Femur (tissue), 1 donor: ENCODE data around the gene TMEM94.

Experiments
- DNase-seq: peaks from one replicate; pipeline ENCODE4 v3.0.0-alpha.2; 2017

TMEM94 gene

DNA sequence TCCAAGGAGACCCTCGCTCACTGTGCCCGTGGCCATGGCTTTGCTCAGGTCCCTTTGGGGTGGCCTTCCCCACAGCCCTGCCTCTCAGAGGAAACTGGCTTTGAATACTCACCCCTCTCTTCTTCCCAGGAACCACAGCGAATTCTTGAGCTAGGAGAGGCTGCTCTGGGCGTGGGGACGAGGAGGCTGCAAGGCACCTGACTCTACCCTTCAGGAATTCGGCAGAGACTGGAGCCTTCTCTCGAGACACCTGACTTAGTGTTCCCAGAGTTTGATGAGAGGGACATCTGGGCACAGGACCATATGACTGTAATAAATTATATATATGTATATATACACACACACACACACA, 75.3 kb downstream of the TMEM94 start:
- no peak for DNase-seq

DNA sequence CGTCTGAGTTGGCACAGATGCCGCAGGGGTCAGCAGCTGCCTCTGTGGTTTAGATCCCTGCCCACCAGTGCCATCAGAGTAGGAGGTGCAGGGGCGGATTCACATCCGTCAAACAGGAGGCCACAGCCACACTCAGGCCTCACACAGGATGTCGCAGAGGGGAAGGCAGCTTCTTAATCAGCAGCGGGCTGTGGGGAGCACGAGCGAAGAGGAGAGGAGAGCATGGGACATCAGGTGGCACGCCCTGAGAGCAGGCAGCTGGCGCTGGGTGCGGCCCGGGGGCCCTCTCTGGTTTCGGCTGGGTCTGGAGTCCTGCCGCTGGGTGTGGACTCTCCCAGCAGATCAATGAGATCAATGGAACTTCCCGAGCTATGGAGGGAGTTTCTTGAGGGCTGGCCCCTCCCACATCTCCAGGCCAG, 78.7 kb downstream of the TMEM94 start:
- DNase-seq = no peak

DNA sequence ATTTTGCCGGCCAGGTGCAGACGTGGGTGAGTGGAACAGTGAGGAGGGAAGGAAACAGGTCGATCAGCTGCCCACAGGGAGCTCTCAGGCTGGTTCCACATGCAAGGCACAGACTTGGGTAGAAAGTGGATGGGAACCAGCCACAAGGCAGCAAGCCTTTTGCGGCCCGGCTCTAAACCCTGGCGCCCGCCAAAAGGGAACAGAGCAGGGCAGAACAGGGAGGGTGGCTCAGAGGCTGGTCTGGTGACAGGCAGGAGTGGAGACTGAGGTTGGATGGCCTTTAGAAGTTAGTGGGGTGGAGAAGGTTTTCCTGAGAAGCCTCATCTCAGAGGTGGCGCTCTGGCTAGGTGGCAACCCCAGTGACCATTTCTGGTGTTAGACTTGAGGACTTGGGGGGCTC, 79.4 kb downstream of the TMEM94 start:
- no peak for DNase-seq

DNA sequence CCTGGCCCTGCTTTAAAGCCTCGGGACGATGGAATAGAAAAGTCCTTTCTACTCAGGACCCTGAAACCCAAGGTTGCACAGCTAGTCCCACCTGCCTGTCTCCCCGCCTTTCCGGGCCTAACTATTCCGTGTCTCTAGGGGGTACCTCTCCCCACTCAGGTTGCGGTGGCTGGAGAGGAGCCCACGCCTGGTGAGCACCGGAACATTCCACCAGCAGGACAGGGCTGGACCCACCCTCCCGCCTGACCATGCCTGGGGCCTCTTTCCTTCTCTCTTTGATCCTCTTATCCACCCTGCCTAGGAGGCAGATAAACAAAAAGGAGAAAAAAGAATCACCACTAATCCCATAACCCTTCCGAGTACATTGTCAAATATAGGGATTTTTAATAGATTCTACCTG, 79.9 kb downstream of the TMEM94 start:
- DNase-seq = no peak

DNA sequence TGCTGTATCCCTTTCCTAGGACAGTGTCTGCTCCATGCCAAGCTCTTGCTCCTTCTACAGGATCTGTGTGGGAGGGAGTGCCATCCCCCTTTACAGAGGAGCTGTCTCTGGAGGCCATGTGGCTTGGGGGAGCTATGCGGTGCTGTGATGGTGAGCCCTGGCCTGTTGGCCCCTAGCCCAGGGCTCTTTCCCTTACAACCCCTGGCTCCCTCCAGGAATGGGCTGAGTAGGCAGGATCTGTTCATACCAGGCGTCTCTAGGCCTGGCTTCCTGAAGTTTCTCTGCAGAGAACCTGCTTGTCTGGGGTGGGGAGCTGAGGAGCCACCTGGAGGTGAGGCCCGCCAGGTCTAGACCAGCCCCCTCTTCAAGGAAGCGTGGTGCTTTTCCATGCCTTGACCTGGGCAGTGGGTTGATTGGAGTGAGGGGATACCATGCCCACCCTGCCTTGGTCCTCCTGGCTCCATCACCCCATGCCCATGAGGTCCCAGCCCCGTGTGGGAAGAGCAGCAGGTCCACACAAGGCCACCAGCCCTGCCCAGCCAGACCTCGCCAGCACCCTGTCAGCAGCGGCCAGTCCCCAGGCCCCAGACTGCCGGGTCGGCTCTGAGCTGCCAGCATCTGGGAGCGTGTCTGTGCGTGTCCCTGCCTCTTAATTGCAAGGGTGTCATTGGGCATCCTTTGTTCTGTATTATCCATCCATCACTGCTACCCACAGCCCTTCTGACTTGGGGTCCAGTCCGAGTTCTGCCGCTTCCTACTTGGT, 83.7 kb downstream of the TMEM94 start:
- no peak for DNase-seq

DNA sequence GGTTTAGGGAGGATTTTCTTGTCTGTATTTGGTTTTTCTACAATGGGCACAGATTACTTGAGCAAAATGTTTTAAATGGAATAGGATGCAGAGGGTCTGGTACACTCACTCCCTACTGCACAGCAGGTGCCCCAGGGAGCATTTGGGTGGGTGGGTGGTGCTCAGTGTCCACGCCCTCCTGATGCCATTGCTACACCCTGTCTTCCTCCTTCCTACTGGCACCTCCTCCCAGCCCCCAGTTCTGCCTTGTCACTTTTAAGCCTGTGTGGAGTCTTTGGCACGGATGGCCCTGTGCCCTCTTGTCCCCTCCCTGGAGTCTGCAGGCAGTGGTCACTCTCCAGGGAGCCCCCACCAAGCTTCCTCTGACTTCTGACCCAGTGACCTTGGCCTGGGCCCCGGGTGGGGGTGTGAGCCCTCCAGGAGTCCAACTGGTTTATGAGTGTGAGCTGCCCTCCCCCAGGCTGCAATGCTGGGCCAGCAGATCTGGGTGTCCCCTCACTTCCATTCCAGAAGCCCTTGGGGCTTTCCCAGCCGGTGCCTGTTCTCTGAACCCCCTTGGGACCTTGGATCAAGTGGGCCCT, 84.6 kb downstream of the TMEM94 start:
- no peak for DNase-seq

DNA sequence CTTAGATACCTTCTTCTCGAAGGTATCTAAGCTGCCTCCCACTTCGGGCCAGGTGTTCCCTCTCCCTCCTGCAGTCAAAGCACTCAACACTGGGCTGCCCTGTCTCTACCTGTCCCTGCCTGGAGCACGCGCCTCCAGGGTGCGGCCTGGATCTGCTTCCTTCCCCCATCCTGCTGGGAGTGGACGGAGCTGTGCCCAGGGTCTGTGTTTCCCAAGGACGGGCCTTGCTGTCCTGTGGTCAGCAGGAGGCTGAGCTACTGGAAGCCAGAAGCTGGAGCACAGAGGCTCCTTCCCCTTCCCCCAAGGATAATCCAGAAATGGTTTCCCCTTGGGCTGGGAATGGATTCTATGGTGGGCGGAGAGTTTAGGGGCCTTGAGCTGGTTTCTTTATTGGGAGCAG, 85.8 kb downstream of the TMEM94 start:
- no peak for DNase-seq

DNA sequence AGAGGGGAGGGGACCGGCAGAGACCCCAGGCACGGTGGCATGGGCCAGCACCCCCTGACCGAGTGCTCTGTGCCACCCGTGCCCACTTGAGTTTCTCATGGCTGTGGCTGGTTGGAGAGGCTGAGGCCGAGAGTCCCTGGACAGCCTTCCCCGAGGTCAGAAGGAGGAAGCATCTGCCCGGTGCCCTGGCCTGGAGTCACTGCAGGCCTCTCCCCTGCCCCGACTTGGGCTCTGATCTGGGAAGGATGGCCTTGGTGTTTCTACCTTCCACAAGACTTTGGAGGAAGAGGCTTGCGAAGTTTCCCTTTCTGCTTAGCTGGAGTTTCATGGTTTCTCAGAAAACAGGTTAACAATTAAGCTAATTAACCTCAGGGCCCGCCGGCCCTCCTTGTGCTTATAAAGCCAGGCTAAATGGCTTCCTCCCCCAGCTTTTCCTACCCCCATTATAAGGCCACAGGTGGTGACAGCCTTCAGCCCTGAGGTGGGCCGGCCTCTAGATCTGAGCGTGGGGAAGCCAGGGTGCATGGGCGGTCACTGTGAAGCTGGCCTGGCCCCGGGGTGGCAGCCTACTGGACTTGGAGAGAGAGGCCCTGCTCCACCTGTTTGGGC, 86.4 kb downstream of the TMEM94 start:
- no peak for DNase-seq

DNA sequence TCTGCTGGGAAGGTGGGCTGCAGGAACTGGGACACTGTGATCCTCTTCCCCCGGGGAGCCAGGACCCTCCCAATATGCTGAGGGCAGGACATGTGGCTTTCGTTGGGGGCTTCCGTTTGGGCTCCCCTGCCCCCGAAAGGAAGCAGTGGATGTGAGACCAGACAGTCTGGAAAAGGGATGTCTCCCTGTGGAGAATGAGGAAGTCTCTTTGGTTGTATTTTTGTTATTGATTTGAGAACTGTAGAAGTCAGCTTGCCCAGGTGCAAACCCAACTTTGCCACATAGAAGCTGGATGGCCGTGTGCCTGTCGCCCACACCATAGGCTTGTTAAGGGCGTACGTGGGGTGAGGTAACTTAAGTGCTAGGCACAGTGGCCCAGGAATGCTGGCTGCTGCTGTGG, 87.8 kb downstream of the TMEM94 start:
- no peak for DNase-seq

DNA sequence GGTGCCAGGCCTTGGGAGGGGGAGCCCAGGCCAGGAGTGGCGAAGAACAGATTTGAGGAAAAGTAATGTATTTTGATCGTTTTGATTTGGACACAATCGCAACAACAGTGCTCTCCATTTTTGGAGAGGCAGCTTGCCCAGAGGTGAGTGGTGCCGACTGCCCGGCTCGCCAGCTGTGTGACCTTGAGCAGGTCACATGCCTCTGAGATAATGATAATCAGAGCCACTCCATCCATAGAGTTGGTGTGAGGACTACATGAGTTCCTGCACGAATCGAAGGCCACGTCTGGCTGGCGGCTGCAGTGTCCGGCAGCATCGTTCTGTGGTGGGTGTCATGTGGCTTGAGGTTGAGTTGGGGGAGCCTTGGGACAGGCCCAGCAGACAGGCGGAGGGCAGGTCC, 89.7 kb downstream of the TMEM94 start:
- no peak for DNase-seq

DNA sequence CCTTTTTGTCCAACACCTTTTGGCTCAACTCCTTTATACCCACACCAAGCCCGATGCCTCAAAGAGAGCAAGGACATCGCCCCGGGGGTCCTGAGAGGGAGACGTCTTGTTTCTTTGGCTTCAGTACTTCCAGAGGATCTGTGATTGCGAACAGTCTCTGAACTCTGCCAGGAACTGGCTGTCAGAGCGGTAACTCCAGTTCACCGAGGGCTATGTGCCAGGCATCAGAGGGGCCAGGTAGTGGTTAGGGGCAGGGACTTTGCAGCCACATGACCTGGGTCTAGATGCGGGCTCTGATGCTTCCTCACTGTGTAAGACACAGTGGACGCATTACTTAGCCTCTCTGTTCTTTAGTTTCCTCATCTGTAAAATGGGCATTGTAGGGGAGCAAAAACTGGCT, 90.7 kb downstream of the TMEM94 start:
- DNase-seq = no peak

DNA sequence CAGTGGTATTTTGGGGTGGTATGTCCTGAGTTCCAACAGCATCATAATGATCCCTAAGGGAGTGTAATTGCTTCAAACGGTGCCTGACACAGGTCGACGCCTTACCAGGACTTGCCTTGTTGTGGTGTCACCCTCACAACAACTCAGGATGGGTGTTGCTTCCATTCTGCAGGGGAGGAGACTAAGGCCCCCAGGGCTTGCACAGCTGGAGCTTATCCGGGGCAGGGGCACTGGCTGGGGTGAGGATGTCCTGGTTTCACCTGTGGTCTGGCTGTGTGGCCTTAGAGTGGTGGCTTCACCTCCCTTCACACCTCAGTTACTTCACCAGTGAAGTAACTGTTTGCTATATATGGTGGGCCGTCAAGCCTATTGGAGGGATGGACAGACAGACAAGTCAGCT, 92.4 kb downstream of the TMEM94 start:
- no peak for DNase-seq
